ENCODE data around the gene PCNP.

Gene PCNP

DNA sequence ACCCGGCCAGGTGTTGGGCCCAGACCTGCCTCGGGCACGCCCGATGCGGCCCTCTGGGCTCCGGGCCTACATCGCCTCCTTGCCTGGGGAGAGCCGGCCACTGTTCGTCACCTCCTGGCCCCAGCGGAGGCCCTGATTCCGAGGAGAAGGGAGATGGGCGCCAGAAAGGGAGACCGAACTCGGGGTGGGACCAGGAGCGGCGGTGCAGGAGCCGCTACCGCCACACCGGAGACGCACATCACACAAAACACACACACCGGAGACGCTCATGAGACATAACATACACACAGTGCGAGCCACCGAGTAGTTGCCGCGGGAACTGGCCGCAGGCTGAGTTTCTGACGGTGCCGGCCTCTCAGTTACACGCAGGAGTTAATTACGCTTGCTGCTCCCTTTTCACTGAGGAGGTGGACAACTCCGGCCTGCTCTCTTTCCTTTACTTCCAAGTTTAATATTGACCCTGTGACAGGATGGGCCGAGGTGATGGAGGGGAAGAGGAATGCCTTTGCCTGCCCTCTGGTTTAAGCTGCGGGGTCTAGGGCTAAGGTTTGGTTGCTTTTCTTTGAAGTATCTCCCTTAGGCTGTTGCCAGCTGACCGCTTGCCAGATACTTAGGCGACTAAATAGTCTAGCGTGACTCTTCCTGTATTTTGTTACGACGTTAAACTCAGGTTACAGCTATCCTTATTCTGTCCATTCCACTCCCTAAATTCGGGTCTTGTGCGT is 570 bp downstream of the PCNP start (continued):
- TF ChIP-seq ZBTB8A (tag by site-specific recombination; IDR thresholded peaks at IDR 0.05) (no peak), ZNF561 (tag by site-specific recombination; IDR thresholded peaks at IDR 0.05; ENCODE audit: borderline replicate concordance) (no peak), MYNN (tag by site-specific recombination; IDR thresholded peaks at IDR 0.05; ENCODE audit: borderline replicate concordance) (no peak), BCL11A (tag by site-specific recombination; IDR thresholded peaks at IDR 0.05; ENCODE audit: low read depth) (no peak), ZNF555 (tag by site-specific recombination; conservative IDR thresholded peaks at IDR 0.05) (no peak), ZNF155 (tag by site-specific recombination; IDR thresholded peaks at IDR 0.05) (no peak), ZNF501 (tag by site-specific recombination; IDR thresholded peaks at IDR 0.05) (no peak), ZNF521 (tag by site-specific recombination; IDR thresholded peaks at IDR 0.05) (no peak), ZNF132 (tag by site-specific recombination; IDR thresholded peaks at IDR 0.05; ENCODE audit: borderline replicate concordance) (no peak), ZNF571 (tag by site-specific recombination; IDR thresholded peaks at IDR 0.05) (no peak), ZNF335 (tag by site-specific recombination; conservative IDR thresholded peaks at IDR 0.05) (peak; percentile 74), ZNF596 (tag by site-specific recombination; IDR thresholded peaks at IDR 0.05) (no peak), ZNF529 (tag by site-specific recombination; IDR thresholded peaks at IDR 0.05; ENCODE audit: insufficient replicate concordance) (no peak), ZNF549 (tag by site-specific recombination; IDR thresholded peaks at IDR 0.05) (no peak), KLF16 (tag by site-specific recombination; IDR thresholded peaks at IDR 0.05) (peak; percentile 20; the same call in 1 of the 2 replicates), ZNF510 (tag by site-specific recombination; IDR thresholded peaks at IDR 0.05; ENCODE audit: insufficient replicate concordance) (no peak), GLIS2 (tag by site-specific recombination; IDR thresholded peaks at IDR 0.05) (no peak), ZFP69B (tag by site-specific recombination; IDR thresholded peaks at IDR 0.05) (no peak), ZNF10 (tag by site-specific recombination; IDR thresholded peaks at IDR 0.05) (no peak), ZNF157 (tag by site-specific recombination; IDR thresholded peaks at IDR 0.05) (no peak), SALL2 (tag by site-specific recombination; IDR thresholded peaks at IDR 0.05; ENCODE audit: borderline replicate concordance) (no peak), GFI1B (tag by site-specific recombination; IDR thresholded peaks at IDR 0.05) (no peak), ZFP37 (tag by site-specific recombination; IDR thresholded peaks at IDR 0.05) (peak; percentile 40; the same call in 1 of the 2 replicates), MZF1 (tag by site-specific recombination; IDR thresholded peaks at IDR 0.05; ENCODE audit: borderline replicate concordance) (no peak), ZNF366 (tag by site-specific recombination; conservative IDR thresholded peaks at IDR 0.05) (peak; percentile 69)
- TF ChIP-seq, protein P1, sequence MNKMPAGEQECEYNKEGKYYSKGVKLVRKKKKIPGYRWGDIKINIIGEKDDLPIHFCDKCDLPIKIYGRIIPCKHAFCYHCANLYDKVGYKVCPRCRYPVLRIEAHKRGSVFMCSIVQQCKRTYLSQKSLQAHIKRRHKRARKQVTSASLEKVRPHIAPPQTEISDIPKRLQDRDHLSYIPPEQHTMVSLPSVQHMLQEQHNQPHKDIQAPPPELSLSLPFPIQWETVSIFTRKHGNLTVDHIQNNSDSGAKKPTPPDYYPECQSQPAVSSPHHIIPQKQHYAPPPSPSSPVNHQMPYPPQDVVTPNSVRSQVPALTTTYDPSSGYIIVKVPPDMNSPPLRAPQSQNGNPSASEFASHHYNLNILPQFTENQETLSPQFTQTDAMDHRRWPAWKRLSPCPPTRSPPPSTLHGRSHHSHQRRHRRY (tag by site-specific recombination; IDR thresholded peaks at IDR 0.05), result no peak
- TF ChIP-seq, protein P2, sequence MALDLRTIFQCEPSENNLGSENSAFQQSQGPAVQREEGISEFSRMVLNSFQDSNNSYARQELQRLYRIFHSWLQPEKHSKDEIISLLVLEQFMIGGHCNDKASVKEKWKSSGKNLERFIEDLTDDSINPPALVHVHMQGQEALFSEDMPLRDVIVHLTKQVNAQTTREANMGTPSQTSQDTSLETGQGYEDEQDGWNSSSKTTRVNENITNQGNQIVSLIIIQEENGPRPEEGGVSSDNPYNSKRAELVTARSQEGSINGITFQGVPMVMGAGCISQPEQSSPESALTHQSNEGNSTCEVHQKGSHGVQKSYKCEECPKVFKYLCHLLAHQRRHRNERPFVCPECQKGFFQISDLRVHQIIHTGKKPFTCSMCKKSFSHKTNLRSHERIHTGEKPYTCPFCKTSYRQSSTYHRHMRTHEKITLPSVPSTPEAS (tag by site-specific recombination; IDR thresholded peaks at IDR 0.05), result no peak; the same call in 1 of the 2 replicates
- TF ChIP-seq, protein P3, sequence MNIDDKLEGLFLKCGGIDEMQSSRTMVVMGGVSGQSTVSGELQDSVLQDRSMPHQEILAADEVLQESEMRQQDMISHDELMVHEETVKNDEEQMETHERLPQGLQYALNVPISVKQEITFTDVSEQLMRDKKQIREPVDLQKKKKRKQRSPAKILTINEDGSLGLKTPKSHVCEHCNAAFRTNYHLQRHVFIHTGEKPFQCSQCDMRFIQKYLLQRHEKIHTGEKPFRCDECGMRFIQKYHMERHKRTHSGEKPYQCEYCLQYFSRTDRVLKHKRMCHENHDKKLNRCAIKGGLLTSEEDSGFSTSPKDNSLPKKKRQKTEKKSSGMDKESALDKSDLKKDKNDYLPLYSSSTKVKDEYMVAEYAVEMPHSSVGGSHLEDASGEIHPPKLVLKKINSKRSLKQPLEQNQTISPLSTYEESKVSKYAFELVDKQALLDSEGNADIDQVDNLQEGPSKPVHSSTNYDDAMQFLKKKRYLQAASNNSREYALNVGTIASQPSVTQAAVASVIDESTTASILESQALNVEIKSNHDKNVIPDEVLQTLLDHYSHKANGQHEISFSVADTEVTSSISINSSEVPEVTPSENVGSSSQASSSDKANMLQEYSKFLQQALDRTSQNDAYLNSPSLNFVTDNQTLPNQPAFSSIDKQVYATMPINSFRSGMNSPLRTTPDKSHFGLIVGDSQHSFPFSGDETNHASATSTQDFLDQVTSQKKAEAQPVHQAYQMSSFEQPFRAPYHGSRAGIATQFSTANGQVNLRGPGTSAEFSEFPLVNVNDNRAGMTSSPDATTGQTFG (tag by site-specific recombination; IDR thresholded peaks at IDR 0.05; ENCODE audit: borderline replicate concordance), result 0 out of 2 replicates have a peak, but pooled peaks have one; percentile 8
- TF ChIP-seq, protein P4, sequence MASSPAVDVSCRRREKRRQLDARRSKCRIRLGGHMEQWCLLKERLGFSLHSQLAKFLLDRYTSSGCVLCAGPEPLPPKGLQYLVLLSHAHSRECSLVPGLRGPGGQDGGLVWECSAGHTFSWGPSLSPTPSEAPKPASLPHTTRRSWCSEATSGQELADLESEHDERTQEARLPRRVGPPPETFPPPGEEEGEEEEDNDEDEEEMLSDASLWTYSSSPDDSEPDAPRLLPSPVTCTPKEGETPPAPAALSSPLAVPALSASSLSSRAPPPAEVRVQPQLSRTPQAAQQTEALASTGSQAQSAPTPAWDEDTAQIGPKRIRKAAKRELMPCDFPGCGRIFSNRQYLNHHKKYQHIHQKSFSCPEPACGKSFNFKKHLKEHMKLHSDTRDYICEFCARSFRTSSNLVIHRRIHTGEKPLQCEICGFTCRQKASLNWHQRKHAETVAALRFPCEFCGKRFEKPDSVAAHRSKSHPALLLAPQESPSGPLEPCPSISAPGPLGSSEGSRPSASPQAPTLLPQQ (tag by site-specific recombination; IDR thresholded peaks at IDR 0.05), result no peak
- TF ChIP-seq, protein P5, sequence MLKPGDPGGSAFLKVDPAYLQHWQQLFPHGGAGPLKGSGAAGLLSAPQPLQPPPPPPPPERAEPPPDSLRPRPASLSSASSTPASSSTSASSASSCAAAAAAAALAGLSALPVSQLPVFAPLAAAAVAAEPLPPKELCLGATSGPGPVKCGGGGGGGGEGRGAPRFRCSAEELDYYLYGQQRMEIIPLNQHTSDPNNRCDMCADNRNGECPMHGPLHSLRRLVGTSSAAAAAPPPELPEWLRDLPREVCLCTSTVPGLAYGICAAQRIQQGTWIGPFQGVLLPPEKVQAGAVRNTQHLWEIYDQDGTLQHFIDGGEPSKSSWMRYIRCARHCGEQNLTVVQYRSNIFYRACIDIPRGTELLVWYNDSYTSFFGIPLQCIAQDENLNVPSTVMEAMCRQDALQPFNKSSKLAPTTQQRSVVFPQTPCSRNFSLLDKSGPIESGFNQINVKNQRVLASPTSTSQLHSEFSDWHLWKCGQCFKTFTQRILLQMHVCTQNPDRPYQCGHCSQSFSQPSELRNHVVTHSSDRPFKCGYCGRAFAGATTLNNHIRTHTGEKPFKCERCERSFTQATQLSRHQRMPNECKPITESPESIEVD (tag by site-specific recombination; IDR thresholded peaks at IDR 0.05), result no peak
- TF ChIP-seq, protein P6, sequence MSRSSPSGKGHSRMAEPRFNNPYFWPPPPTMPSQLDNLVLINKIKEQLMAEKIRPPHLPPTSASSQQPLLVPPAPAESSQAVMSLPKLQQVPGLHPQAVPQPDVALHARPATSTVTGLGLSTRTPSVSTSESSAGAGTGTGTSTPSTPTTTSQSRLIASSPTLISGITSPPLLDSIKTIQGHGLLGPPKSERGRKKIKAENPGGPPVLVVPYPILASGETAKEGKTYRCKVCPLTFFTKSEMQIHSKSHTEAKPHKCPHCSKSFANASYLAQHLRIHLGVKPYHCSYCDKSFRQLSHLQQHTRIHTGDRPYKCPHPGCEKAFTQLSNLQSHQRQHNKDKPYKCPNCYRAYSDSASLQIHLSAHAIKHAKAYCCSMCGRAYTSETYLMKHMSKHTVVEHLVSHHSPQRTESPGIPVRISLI (tag by site-specific recombination; IDR thresholded peaks at IDR 0.05), result no peak
